IMR-90 (cell line): Measurements from ENCODE around the gene ANTXR1. TPM values are rescaled to one million over a fixed set of nuclear protein-coding genes. Genes with fewer than 3 reads are reported as not detected.
A peak's percentile ranks its signal among the peaks of the same experiment; 100 is the strongest.

Experiments
- ATAC-seq: fragments of 200-7000 bp; cut with Tn5 transposase; 2 replicates; pipeline ENCODE4 v1.9.1; 2020; ENCODE audit warnings: low read depth, mild to moderate bottlenecking, moderate library complexity
- BruUV-seq: library from RNA; stranded (reverse); fragments of 400-500 nt; replicated peaks from 2 replicates; lab custom pipeline; 2021; lab: Mats Ljungman, UMichigan
- CTCF ChIA-PET: fragments of 300-600 bp; formaldehyde crosslinking; extraction: SDS; loops from one replicate; lab custom pipeline; 2021; ENCODE audit warnings: antibody characterized with exemption; lab: Yijun Ruan, JAX
- POLR2A ChIA-PET: fragments of 300-600 bp; sonication (Branson Sonifier 250); formaldehyde crosslinking; loops from one replicate; lab custom pipeline; 2022; ENCODE audit warnings: antibody characterized with exemption; ENCODE audit not compliant: unreplicated experiment; lab: Charles Lee
- DNase-seq: peaks from one replicate; pipeline ENCODE4 v3.0.0; 2013
- H2AFZ ChIP-seq: replicated peaks from 2 replicates; pipeline ENCODE3; 2013; ENCODE audit warnings: low read length, mild to moderate bottlenecking; ENCODE audit not compliant: poor library complexity
- H2AK5ac ChIP-seq: 2 replicates; pipeline ENCODE4 v1.6.1; 2013; ENCODE audit warnings: low read depth, low read length, inconsistent platforms
- H2AK9ac ChIP-seq: replicated peaks from 2 replicates; pipeline ENCODE3; 2013; ENCODE audit warnings: mild to moderate bottlenecking, low read depth, low read length, moderate library complexity; ENCODE audit not compliant: poor library complexity
- H2BK120ac ChIP-seq: 2 replicates; pipeline ENCODE4 v1.6.1; 2013; ENCODE audit warnings: low read depth, low read length, inconsistent platforms
- H2BK15ac ChIP-seq: 3 replicates; pipeline ENCODE4 v1.6.1; 2013; ENCODE audit warnings: low read depth, low read length, inconsistent platforms
- H2BK20ac ChIP-seq: 2 replicates; pipeline ENCODE4 v1.6.1; 2013; ENCODE audit warnings: low read depth, mild to moderate bottlenecking, inconsistent platforms, low read length, moderate library complexity
- H2BK5ac ChIP-seq: 2 replicates; pipeline ENCODE4 v1.6.1; 2013; ENCODE audit warnings: mild to moderate bottlenecking, low read depth, low read length, inconsistent platforms; ENCODE audit not compliant: poor library complexity, severe bottlenecking
- H3K14ac ChIP-seq: replicated peaks from 2 replicates; pipeline ENCODE4 v1.6.1; 2013; ENCODE audit warnings: low read depth, low read length, inconsistent platforms
- H3K18ac ChIP-seq: 2 replicates; pipeline ENCODE4 v1.6.1; 2013; ENCODE audit warnings: low read depth, low read length, control low read depth
- H3K23ac ChIP-seq: 2 replicates; pipeline ENCODE4 v1.6.1; 2013; ENCODE audit warnings: low read depth, low read length, inconsistent platforms
- H3K27ac ChIP-seq: 2 replicates; pipeline ENCODE4 v1.5.1; 2013; ENCODE audit warnings: mild to moderate bottlenecking, control low read depth, low read length; ENCODE audit not compliant: insufficient read depth
- H3K27me3 ChIP-seq: 2 replicates; pipeline ENCODE4 v1.6.1; 2013; ENCODE audit warnings: low read length; ENCODE audit not compliant: control insufficient read depth, insufficient read depth
- H3K36me3 ChIP-seq: 2 replicates; pipeline ENCODE4 v1.6.1; 2013; ENCODE audit warnings: low read length, mixed read lengths; ENCODE audit not compliant: control insufficient read depth, insufficient read depth
- H3K4ac ChIP-seq: 2 replicates; pipeline ENCODE4 v1.6.1; 2013; ENCODE audit warnings: low read depth, low read length, inconsistent platforms
- H3K4me1 ChIP-seq: 2 replicates; pipeline ENCODE4 v1.6.1; 2013; ENCODE audit warnings: low read length, mixed read lengths; ENCODE audit not compliant: control insufficient read depth, insufficient read depth
- H3K4me2 ChIP-seq: 2 replicates; pipeline ENCODE4 v1.6.1; 2013; ENCODE audit warnings: low read depth, mild to moderate bottlenecking, control low read depth, low read length, moderate library complexity
- H3K4me3 ChIP-seq: 2 replicates; pipeline ENCODE4 v1.5.1; 2013; ENCODE audit warnings: low read depth, mild to moderate bottlenecking, control low read depth, low read length, moderate library complexity; ENCODE audit not compliant: insufficient read depth
- H3K56ac ChIP-seq: 2 replicates; pipeline ENCODE4 v1.6.1; 2013; ENCODE audit warnings: low read length, inconsistent platforms; ENCODE audit not compliant: insufficient read depth; ENCODE audit errors: extremely low read depth
- H3K79me1 ChIP-seq, 2 experiments: 2 replicates each; pipeline ENCODE4 v1.6.1; 2013; ENCODE audit warnings: low read length in 2 of 2, inconsistent platforms in 1 of 2, low read depth in 1 of 2
- H3K9ac ChIP-seq: 2 replicates; pipeline ENCODE4 v1.6.1; 2013; ENCODE audit warnings: low read depth, low read length, control low read depth
- H3K9me1 ChIP-seq: 2 replicates; pipeline ENCODE4 v1.6.1; 2013; ENCODE audit warnings: low read length, inconsistent platforms; ENCODE audit not compliant: insufficient read depth
- H3K9me3 ChIP-seq: 2 replicates; pipeline ENCODE4 v1.6.1; 2013; ENCODE audit warnings: low read length; ENCODE audit not compliant: control insufficient read depth, insufficient read depth
- H4K20me1 ChIP-seq: 2 replicates; pipeline ENCODE4 v1.6.1; 2013; ENCODE audit warnings: low read length, inconsistent platforms; ENCODE audit not compliant: insufficient read depth
- H4K5ac ChIP-seq: 2 replicates; pipeline ENCODE4 v1.6.1; 2013; ENCODE audit warnings: mild to moderate bottlenecking, low read depth, low read length, control low read depth
- H4K8ac ChIP-seq, 2 experiments: 2 replicates each; pipeline ENCODE4 v1.6.1; 2013; ENCODE audit warnings: low read depth in 2 of 2, low read length in 2 of 2, control low read depth in 1 of 2, inconsistent platforms in 1 of 2
- H4K91ac ChIP-seq: 2 replicates; pipeline ENCODE4 v1.6.1; 2013; ENCODE audit warnings: low read depth, low read length, inconsistent platforms; ENCODE audit not compliant: insufficient read depth
- BHLHE40 ChIP-seq: fragments of 150-350 bp; IDR thresholded peaks from 2 replicates; pipeline ENCODE4 v1.6.1; 2016; ENCODE audit warnings: mild to moderate bottlenecking, low read depth, low read length
- CEBPB ChIP-seq: IDR thresholded peaks from 2 replicates; pipeline ENCODE4 v1.6.1; 2012; ENCODE audit warnings: low read depth, low read length, improper control_type of control experiment
- CHD1 ChIP-seq: IDR thresholded peaks from 2 replicates; pipeline ENCODE4 v1.6.1; 2012; ENCODE audit warnings: low read depth, low read length, improper control_type of control experiment
- CTCF ChIP-seq: conservative IDR thresholded peaks from 2 replicates; pipeline ENCODE4 v1.5.1; 2012; ENCODE audit warnings: mild to moderate bottlenecking, low read depth, low read length, improper control_type of control experiment
- ELK1 ChIP-seq: fragments of 150-350 bp; IDR thresholded peaks from 2 replicates; pipeline ENCODE4 v1.6.1; 2016; ENCODE audit warnings: low read depth, mild to moderate bottlenecking, low read length, moderate library complexity, borderline replicate concordance
- FOS ChIP-seq: fragments of 150-350 bp; IDR thresholded peaks from 2 replicates; pipeline ENCODE4 v1.6.1; 2016; ENCODE audit warnings: low read depth, low read length
- MAFK ChIP-seq: IDR thresholded peaks from 2 replicates; pipeline ENCODE4 v1.6.1; 2012; ENCODE audit warnings: low read depth, low read length, improper control_type of control experiment
- MAZ ChIP-seq: IDR thresholded peaks from 2 replicates; pipeline ENCODE4 v1.6.1; 2012; ENCODE audit warnings: low read depth, mild to moderate bottlenecking, low read length, improper control_type of control experiment, moderate library complexity, borderline replicate concordance
- MXI1 ChIP-seq: IDR thresholded peaks from 2 replicates; pipeline ENCODE4 v1.6.1; 2012; ENCODE audit warnings: low read depth, mild to moderate bottlenecking, low read length, moderate library complexity, borderline replicate concordance
- NFE2L2 ChIP-seq: fragments of 150-350 bp; IDR thresholded peaks from 2 replicates; pipeline ENCODE4 v1.6.1; 2016; ENCODE audit warnings: low read depth, mild to moderate bottlenecking, low read length
- POLR2A ChIP-seq: IDR thresholded peaks from 2 replicates; pipeline ENCODE4 v1.6.1; 2012; ENCODE audit warnings: mild to moderate bottlenecking, low read depth, low read length
- RAD21 ChIP-seq: IDR thresholded peaks from 2 replicates; pipeline ENCODE4 v1.6.1; 2012; ENCODE audit warnings: low read length, improper control_type of control experiment
- RCOR1 ChIP-seq: IDR thresholded peaks from 2 replicates; pipeline ENCODE4 v1.6.1; 2012; ENCODE audit warnings: mild to moderate bottlenecking, low read length, improper control_type of control experiment; ENCODE audit not compliant: insufficient replicate concordance
- RFX5 ChIP-seq: IDR thresholded peaks from 2 replicates; pipeline ENCODE4 v1.8.0; 2012; ENCODE audit warnings: low read depth, mild to moderate bottlenecking, low read length, moderate library complexity
- SMC3 ChIP-seq: fragments of 150-350 bp; IDR thresholded peaks from 2 replicates; pipeline ENCODE4 v1.6.1; 2016; ENCODE audit warnings: low read depth, mild to moderate bottlenecking, antibody characterized with exemption, low read length, moderate library complexity
- USF2 ChIP-seq: fragments of 150-350 bp; IDR thresholded peaks from 2 replicates; pipeline ENCODE4 v1.6.1; 2017; ENCODE audit warnings: mild to moderate bottlenecking, antibody characterized with exemption, low read length, low read depth
- WGBS, 2 experiments: methylation state at CpG; one replicate each; pipeline versions ENCODE4 v1.1.5 to v1.1.7; 2013; ENCODE audit warnings: missing lambda C conversion rate in 2 of 2; ENCODE audit not compliant: insufficient read length in 1 of 2; ENCODE audit errors: extremely low coverage in 2 of 2; 5-methylcytosine and 5-hydroxymethylcytosine counted together
- dilution Hi-C: fragments of 300-500 bp; cut with HindIII; formaldehyde crosslinking; loops from one replicate; pipeline ENCODE4 v1.14.3; 2018; ENCODE audit warnings: low sequenced_read_pairs; ENCODE audit not compliant: unreplicated experiment
- in situ Hi-C: fragments of 300-500 bp; cut with MboI; formaldehyde crosslinking; loops from 3 replicates; pipeline ENCODE4 v1.14.3; 2019; ENCODE audit warnings: low sequenced_read_pairs, inconsistent platforms, mixed read lengths
- intact Hi-C: fragments of 100-400 bp; cut with micrococcal nuclease; formaldehyde crosslinking; loops from 2 replicates; pipeline ENCODE4 v1.10.0; 2022
- polyA plus RNA-seq, 3 experiments: library from polyadenylated mRNA; depleted of rRNA; stranded (reverse); fragments of >200 nt; gene quantifications; 2 replicates each; pipeline ENCODE4 v1.2.3, GENCODE V29; 2012; ENCODE audit warnings: low replicate concordance in 1 of 3
- total RNA-seq: library from RNA; depleted of rRNA; stranded (reverse); fragments of >200 nt; gene quantifications from 2 replicates; pipeline ENCODE4 v1.2.3, GENCODE V29; 2012

ANTXR1 gene
- total and polyA plus RNA-seq, 2 of the 4 experiments (the other 2 are of a cell fraction), result 27.2 to 36.9 TPM

GRCh38 chr2:69116438-69116837 is 103.5 kb downstream of the ANTXR1 start:
- peaks cover 41% of the 10 kb centered on the region for H3K9me1 ChIP-seq
- H3K27ac ChIP-seq, result peak overlapping the region; percentile 64; the same call in 1 of the 2 replicates
- peak overlapping the region in 1 of 2 experiments; percentile 53; a peak in 2 of 4 replicates for H4K8ac ChIP-seq
- H4K91ac ChIP-seq, result no peak overlapping the region
- no peak overlapping the region for H2BK120ac ChIP-seq
- no peak overlapping the region; the same call in 1 of the 2 replicates for H3K14ac ChIP-seq
- H2BK20ac ChIP-seq, result no peak overlapping the region
- no peak overlapping the region for H2AFZ ChIP-seq
- intact Hi-C loops, result no loop called here
- H3K4me1 ChIP-seq, result peaks cover 31% of the 10 kb centered on the region
- no peak overlapping the region for H2AK9ac ChIP-seq
- H3K23ac ChIP-seq, result peak overlapping the region; percentile 35; the same call in 1 of the 2 replicates
- peak; percentile 50 for DNase-seq
- peak overlapping the region; percentile 1 for H3K18ac ChIP-seq
- H3K4me2 ChIP-seq, result no peak overlapping the region
- H3K27me3 ChIP-seq, result no peaks in the 10 kb centered on the region
- dilution Hi-C loops, result no loop called here
- no peak overlapping the region for H3K4me3 ChIP-seq
- no peaks in the 10 kb centered on the region for H3K9me3 ChIP-seq
- ATAC-seq, result peak; percentile 18; the same call in 1 of the 2 replicates
- H2AK5ac ChIP-seq, result peak overlapping the region; percentile 65; the same call in 1 of the 2 replicates
- in situ Hi-C loops, result no loop called here
- ChIA-PET POLR2A (no interaction called here), CTCF (interaction anchor here (0.6 kb wide), 1 partner anchor 240 kb away, joined by 3 read pairs; no protein-coding TSS in a partner anchor)
- H2BK15ac ChIP-seq, result peak overlapping the region; percentile 35; the same call in 1 of the 3 replicates
- no TSS peak for BruUV-seq
- H2BK5ac ChIP-seq, result peak overlapping the region; percentile 43
- H3K36me3 ChIP-seq, result peaks cover 21% of the 10 kb centered on the region
- H3K9ac ChIP-seq, result no peak overlapping the region
- H4K5ac ChIP-seq, result no peak overlapping the region
- H4K20me1 ChIP-seq, result no peaks in the 10 kb centered on the region
- H3K79me1 ChIP-seq, result peaks cover 8 to 37% of the 10 kb centered on the region in 2 experiments; a peak in 3 of 4 replicates
- TF ChIP-seq MXI1 (no peak), FOS (no peak), MAZ (no peak), NFE2L2 (no peak), BHLHE40 (no peak), MAFK (no peak), CEBPB (no peak), RFX5 (no peak), CTCF (no peak), CHD1 (no peak), USF2 (no peak), RAD21 (no peak), SMC3 (no peak), ELK1 (no peak), POLR2A (no peak), RCOR1 (no peak)
- no peak overlapping the region for H3K56ac ChIP-seq
- H3K4ac ChIP-seq, result no peak overlapping the region; the same call in 1 of the 2 replicates
- no CpG with 5 or more reads among the region's 4 CpGs for WGBS, 2 experiments
